Measurements from ENCODE around the gene NDST4.

The NDST4 gene

GRCh38 chr4:115053313-115053712 is 60.1 kb downstream of the NDST4 start:
- TF ChIP-seq CTCF (IDR thresholded peaks at IDR 0.05; ENCODE audit: low read depth, low read length, missing control alignments): no peak
- no peak for DNase-seq
- no peaks in the 10 kb centered on the region for H3K36me3 ChIP-seq (replicated peaks)
- in situ Hi-C loops (cut with HindIII; ENCODE audit: low pct_ligation_motif_present, low sequenced_read_pairs): no loop called here
- no peak overlapping the region for H3K27ac ChIP-seq
- H3K27me3 ChIP-seq (replicated peaks): no peaks in the 10 kb centered on the region
- H3K4me3 ChIP-seq (ENCODE audit: low read depth, low read length): no peak overlapping the region

GRCh38 chr4:115042496-115042895 is 70.9 kb downstream of the NDST4 start:
- peak; percentile 49 for TF ChIP-seq CTCF (IDR thresholded peaks at IDR 0.05; ENCODE audit: low read depth, low read length, missing control alignments)
- no peak overlapping the region for H3K4me3 ChIP-seq (ENCODE audit: low read depth, low read length)
- H3K36me3 ChIP-seq (replicated peaks): no peaks in the 10 kb centered on the region
- H3K27me3 ChIP-seq (replicated peaks): no peaks in the 10 kb centered on the region
- no peak for DNase-seq
- H3K27ac ChIP-seq: no peak overlapping the region
- in situ Hi-C loops (cut with HindIII; ENCODE audit: low pct_ligation_motif_present, low sequenced_read_pairs): no loop called here

- no peak for TF ChIP-seq CTCF (IDR thresholded peaks at IDR 0.05; ENCODE audit: low read depth, low read length, missing control alignments)
- no peak overlapping the region for H3K27ac ChIP-seq
- in situ Hi-C loops (cut with HindIII; ENCODE audit: low pct_ligation_motif_present, low sequenced_read_pairs): no loop called here
Measured at GRCh38 chr4:115030281-115030680, 83.1 kb downstream of the NDST4 start.

GRCh38 chr4:115028682-115029410 is 84.6 kb downstream of the NDST4 start:
- H3K27me3 ChIP-seq (replicated peaks): no peaks in the 10 kb centered on the region
- H3K27ac ChIP-seq: no peak overlapping the region
- no peaks in the 10 kb centered on the region for H3K36me3 ChIP-seq (replicated peaks)
- no peak for TF ChIP-seq CTCF (IDR thresholded peaks at IDR 0.05; ENCODE audit: low read depth, low read length, missing control alignments)
- in situ Hi-C loops (cut with HindIII; ENCODE audit: low pct_ligation_motif_present, low sequenced_read_pairs): no loop called here
- no peak for DNase-seq
- H3K4me3 ChIP-seq (ENCODE audit: low read depth, low read length): no peak overlapping the region

More at GRCh38 chr4:115030281-115030680, 83.1 kb downstream of the NDST4 start:
- Histone ChIP-seq H3K27me3 (replicated peaks) (no peaks in the 10 kb centered on the region), H3K4me3 (ENCODE audit: low read depth, low read length) (no peak overlapping the region), H3K36me3 (replicated peaks) (no peaks in the 10 kb centered on the region)
- DNase-seq: no peak

- no peak for TF ChIP-seq CTCF (IDR thresholded peaks at IDR 0.05; ENCODE audit: low read depth, low read length, missing control alignments)
- Histone ChIP-seq H3K27me3 (replicated peaks) (no peaks in the 10 kb centered on the region), H3K36me3 (replicated peaks) (no peaks in the 10 kb centered on the region), H3K4me3 (ENCODE audit: low read depth, low read length) (no peak overlapping the region), H3K27ac (no peak overlapping the region)
- no peak for DNase-seq
- in situ Hi-C loops (cut with HindIII; ENCODE audit: low pct_ligation_motif_present, low sequenced_read_pairs): no loop called here
Measured at GRCh38 chr4:114999880-115000279, 113.5 kb downstream of the NDST4 start.

GRCh38 chr4:114998316-114998715 is 115.1 kb downstream of the NDST4 start:
- H3K27ac ChIP-seq: no peak overlapping the region
- TF ChIP-seq CTCF (IDR thresholded peaks at IDR 0.05; ENCODE audit: low read depth, low read length, missing control alignments): no peak
- no peak for DNase-seq
- no peak overlapping the region for H3K4me3 ChIP-seq (ENCODE audit: low read depth, low read length)
- no peaks in the 10 kb centered on the region for H3K27me3 ChIP-seq (replicated peaks)
- H3K36me3 ChIP-seq (replicated peaks): no peaks in the 10 kb centered on the region
- in situ Hi-C loops (cut with HindIII; ENCODE audit: low pct_ligation_motif_present, low sequenced_read_pairs): no loop called here
